H1 (cell line): ENCODE results near the gene DNAH12. TPM values are rescaled to one million over a fixed set of nuclear protein-coding genes. Genes with fewer than 3 reads are reported as not detected.

ENCODE experiments used
- CTCF ChIA-PET: fragments of 300-600 bp; sonication (Branson Sonifier 250); formaldehyde crosslinking; loops from one replicate; lab custom pipeline; 2021; ENCODE audit not compliant: partially characterized antibody; lab: Charles Lee
- POLR2A ChIA-PET: fragments of 300-600 bp; sonication (Branson Sonifier 250); formaldehyde crosslinking; loops from one replicate; lab custom pipeline; 2021; ENCODE audit warnings: inconsistent platforms; ENCODE audit not compliant: partially characterized antibody; lab: Charles Lee
- DNase-seq, 2 experiments: peaks; one replicate each; pipeline versions ENCODE4 v3.0.0 to v3.0.0-alpha.2; 2010 to 2022; ENCODE audit warnings: low spot score in 2 of 2, low read depth in 1 of 2, mixed read lengths in 1 of 2
- FAIRE-seq: peaks from 2 replicates; lab custom pipeline; 2011; peaks lifted over from hg19 to GRCh38; lab: Jason Lieb, UNC
- H2AFZ ChIP-seq: 2 replicates; pipeline ENCODE4 v1.8.1; 2012; ENCODE audit warnings: low read length, inconsistent platforms
- H2AK5ac ChIP-seq: 2 replicates; pipeline ENCODE4 v1.6.1; 2013; ENCODE audit warnings: low read depth, low read length
- H2BK120ac ChIP-seq: replicated peaks from 2 replicates; pipeline ENCODE3; 2013; ENCODE audit warnings: low read depth, low read length, inconsistent platforms
- H2BK12ac ChIP-seq: 2 replicates; pipeline ENCODE4 v1.6.1; 2013; ENCODE audit warnings: low read depth, low read length
- H2BK15ac ChIP-seq: 2 replicates; pipeline ENCODE4 v1.6.1; 2013; ENCODE audit warnings: low read length
- H2BK20ac ChIP-seq: 2 replicates; pipeline ENCODE4 v1.6.1; 2013; ENCODE audit warnings: low read length
- H2BK5ac ChIP-seq: 2 replicates; pipeline ENCODE4 v1.6.1; 2013; ENCODE audit warnings: low read depth, low read length
- H3K14ac ChIP-seq: 2 replicates; pipeline ENCODE4 v1.6.1; 2013; ENCODE audit warnings: inconsistent platforms; ENCODE audit not compliant: insufficient read length
- H3K18ac ChIP-seq: 2 replicates; pipeline ENCODE4 v1.6.1; 2013; ENCODE audit warnings: low read length; ENCODE audit errors: extremely low read depth
- H3K23ac ChIP-seq: 2 replicates; pipeline ENCODE4 v1.6.1; 2013; ENCODE audit warnings: inconsistent platforms; ENCODE audit not compliant: insufficient read length
- H3K23me2 ChIP-seq: 2 replicates; pipeline ENCODE4 v1.6.1; 2013; ENCODE audit warnings: low read depth, low read length
- H3K27ac ChIP-seq: 2 replicates; pipeline ENCODE4 v1.6.1; 2011; ENCODE audit warnings: low read depth, low read length, inconsistent platforms
- H3K27me3 ChIP-seq, 4 experiments: replicated peaks in 1 of 4; 1 replicate in 1 of 4; 2 replicates in 3 of 4; pipeline versions ENCODE4 v1.6.1 to v1.8.1; 2011 to 2013; ENCODE audit warnings: low read length in 3 of 4, mild to moderate bottlenecking in 3 of 4, inconsistent platforms in 2 of 4, mixed read lengths in 2 of 4, moderate library complexity in 1 of 4; ENCODE audit not compliant: control insufficient read depth in 3 of 4, insufficient read depth in 3 of 4; ENCODE audit errors: extremely low read depth in 1 of 4
- H3K36me3 ChIP-seq, 4 experiments: 2 replicates each; pipeline versions ENCODE4 v1.6.1 to v1.8.1; 2011 to 2013; ENCODE audit warnings: mild to moderate bottlenecking in 4 of 4, low read length in 3 of 4, moderate library complexity in 2 of 4, control low read depth in 1 of 4, inconsistent platforms in 1 of 4; ENCODE audit not compliant: insufficient read depth in 4 of 4, control insufficient read depth in 2 of 4
- H3K4ac ChIP-seq: replicated peaks from 2 replicates; pipeline ENCODE3; 2013; ENCODE audit warnings: low read length, low read depth, mixed read lengths, inconsistent platforms; ENCODE audit not compliant: insufficient read length
- H3K4me1 ChIP-seq, 4 experiments: replicated peaks in 1 of 4; 1 replicate in 1 of 4; 2 replicates in 3 of 4; pipeline versions ENCODE4 v1.6.1 to v1.8.1; 2011 to 2013; ENCODE audit warnings: low read length in 3 of 4, inconsistent platforms in 2 of 4, mixed read lengths in 1 of 4; ENCODE audit not compliant: insufficient read depth in 4 of 4, control insufficient read depth in 3 of 4
- H3K4me2 ChIP-seq, 2 experiments: 2 replicates each; pipeline versions ENCODE4 v1.6.1 to v1.8.1; 2011 to 2013; ENCODE audit warnings: low read depth in 2 of 2, low read length in 2 of 2, control low read depth in 1 of 2, inconsistent platforms in 1 of 2, mild to moderate bottlenecking in 1 of 2; ENCODE audit not compliant: insufficient read depth in 1 of 2
- H3K4me3 ChIP-seq, 4 experiments: fragments of 200-600, 300-600 bp in 1 of 4; sonication (generic), shearing (Covaris generic), sonication (Bioruptor Twin) in 1 of 4; 2 replicates each; pipeline versions ENCODE4 v1.5.1 to v1.8.1; 2011 to 2016; ENCODE audit warnings: low read length in 4 of 4, low read depth in 3 of 4, control low read depth in 2 of 4, inconsistent platforms in 2 of 4, mild to moderate bottlenecking in 2 of 4, mixed read lengths in 1 of 4, moderate library complexity in 1 of 4; ENCODE audit not compliant: insufficient read depth in 2 of 4; ENCODE audit errors: extremely low read depth in 1 of 4
- H3K56ac ChIP-seq: replicated peaks from 2 replicates; pipeline ENCODE3; 2013; ENCODE audit warnings: low read depth, mild to moderate bottlenecking, mixed read lengths, low read length, inconsistent platforms; ENCODE audit not compliant: insufficient read length
- H3K79me1 ChIP-seq: 2 replicates; pipeline ENCODE4 v1.6.1; 2013; ENCODE audit warnings: low read depth, low read length, control low read depth
- H3K79me2 ChIP-seq, 2 experiments: 2 replicates each; pipeline versions ENCODE4 v1.6.1 to v1.8.1; 2012 to 2013; ENCODE audit warnings: low read length in 2 of 2, mild to moderate bottlenecking in 2 of 2, inconsistent platforms in 1 of 2; ENCODE audit not compliant: insufficient read depth in 2 of 2, control insufficient read depth in 1 of 2
- H3K9ac ChIP-seq, 4 experiments: replicated peaks in 1 of 4; 1 replicate in 1 of 4; 2 replicates in 3 of 4; pipeline versions ENCODE4 v1.6.1 to v1.8.1; 2011 to 2013; ENCODE audit warnings: low read depth in 3 of 4, low read length in 3 of 4, control low read depth in 2 of 4, mild to moderate bottlenecking in 2 of 4, moderate library complexity in 2 of 4, inconsistent platforms in 1 of 4; ENCODE audit errors: extremely low read depth in 1 of 4
- H3K9me3 ChIP-seq, 2 experiments: 2 replicates each; pipeline versions ENCODE4 v1.6.1 to v1.8.1; 2012 to 2013; ENCODE audit warnings: mild to moderate bottlenecking in 2 of 2, moderate library complexity in 2 of 2, control low read depth in 1 of 2, inconsistent platforms in 1 of 2, low read depth in 1 of 2, low read length in 1 of 2, mixed read lengths in 1 of 2; ENCODE audit not compliant: insufficient read depth in 2 of 2
- H4K20me1 ChIP-seq, 2 experiments: replicated peaks in 1 of 2; 2 replicates each; pipeline versions ENCODE3 to v1.8.1; 2011 to 2013; ENCODE audit warnings: inconsistent platforms in 2 of 2, low read length in 2 of 2, mild to moderate bottlenecking in 1 of 2; ENCODE audit not compliant: insufficient read depth in 2 of 2, control insufficient read depth in 1 of 2
- H4K5ac ChIP-seq: 2 replicates; pipeline ENCODE4 v1.6.1; 2013; ENCODE audit warnings: low read length, low read depth, mixed read lengths, inconsistent platforms; ENCODE audit not compliant: insufficient read length
- H4K8ac ChIP-seq: 2 replicates; pipeline ENCODE4 v1.8.0; 2013; ENCODE audit warnings: mild to moderate bottlenecking, moderate library complexity, low read length, inconsistent platforms; ENCODE audit not compliant: insufficient read depth; ENCODE audit errors: extremely low read depth
- H4K91ac ChIP-seq: replicated peaks from 2 replicates; pipeline ENCODE3; 2013; ENCODE audit warnings: low read length, mixed read lengths, inconsistent platforms; ENCODE audit not compliant: insufficient read length
- EP300 ChIP-seq, 2 experiments: IDR thresholded peaks; 1 replicate in 1 of 2; 2 replicates in 1 of 2; pipeline ENCODE4 v1.6.1; 2011 to 2012; ENCODE audit warnings: low read depth in 2 of 2, low read length in 2 of 2, mild to moderate bottlenecking in 2 of 2, borderline replicate concordance in 1 of 2, inconsistent platforms in 1 of 2, moderate library complexity in 1 of 2
- GTF2F1 ChIP-seq: IDR thresholded peaks from 2 replicates; pipeline ENCODE4 v1.6.1; 2012; ENCODE audit warnings: low read depth, low read length, improper control_type of control experiment, borderline replicate concordance
- JUN ChIP-seq: IDR thresholded peaks from 2 replicates; pipeline ENCODE4 v1.6.1; 2011; ENCODE audit warnings: low read depth, mild to moderate bottlenecking, improper control_type of control experiment, low read length
- KDM1A ChIP-seq: fragments of 200-600, 300-600 bp; sonication (generic); IDR thresholded peaks from 2 replicates; pipeline ENCODE4 v1.7.1; 2016; ENCODE audit warnings: mild to moderate bottlenecking, low read length, borderline replicate concordance
- POLR2AphosphoS5 ChIP-seq: IDR thresholded peaks from 2 replicates; pipeline ENCODE4 v1.6.1; 2011; ENCODE audit warnings: low read depth, low read length
- POU5F1 ChIP-seq: IDR thresholded peaks from 2 replicates; pipeline ENCODE4 v1.6.1; 2011; ENCODE audit warnings: low read depth, mild to moderate bottlenecking, low read length, moderate library complexity
- RAD21 ChIP-seq, 2 experiments: IDR thresholded peaks in 1 of 2; conservative IDR thresholded peaks in 1 of 2; 2 replicates each; pipeline ENCODE4 v1.6.1; 2011; ENCODE audit warnings: low read depth in 2 of 2, low read length in 2 of 2, improper control_type of control experiment in 1 of 2, inconsistent platforms in 1 of 2, mild to moderate bottlenecking in 1 of 2, moderate library complexity in 1 of 2
- SAP30 ChIP-seq: fragments of 300-600 bp; sonication (generic); IDR thresholded peaks from 2 replicates; pipeline ENCODE4 v1.7.1; 2012; ENCODE audit warnings: low read length, moderate library complexity, mild to moderate bottlenecking, inconsistent platforms; ENCODE audit not compliant: insufficient read depth, insufficient replicate concordance
- SP2 ChIP-seq: IDR thresholded peaks from 2 replicates; pipeline ENCODE4 v1.6.1; 2012; ENCODE audit warnings: mild to moderate bottlenecking, low read length, inconsistent platforms
- TBP ChIP-seq: IDR thresholded peaks from 2 replicates; pipeline ENCODE4 v1.6.1; 2011; ENCODE audit warnings: low read depth, low read length, improper control_type of control experiment
- TEAD4 ChIP-seq: IDR thresholded peaks from 2 replicates; pipeline ENCODE4 v1.6.1; 2012; ENCODE audit warnings: low read depth, low read length, inconsistent platforms, mixed read lengths
- YY1 ChIP-seq: IDR thresholded peaks from 2 replicates; pipeline ENCODE4 v1.6.1; 2011; ENCODE audit warnings: low read depth, mild to moderate bottlenecking, low read length
- WGBS, 2 experiments: shearing (Covaris generic) in 1 of 2; methylation state at CpG; one replicate each; pipeline versions ENCODE4 v1.1.6 to v1.1.7; 2013 to 2015; ENCODE audit warnings: low lambda C conversion rate in 2 of 2, mixed read lengths in 2 of 2, inconsistent platforms in 1 of 2, low coverage in 1 of 2, missing lambda C conversion rate in 1 of 2; ENCODE audit not compliant: insufficient replicate concordance in 2 of 2, insufficient coverage in 1 of 2, insufficient read length in 1 of 2; ENCODE audit errors: extremely low coverage in 1 of 2, missing lambda C conversion rate in 1 of 2; 5-methylcytosine and 5-hydroxymethylcytosine counted together
- polyA plus RNA-seq, 7 experiments: library from polyadenylated mRNA; depleted of rRNA in 3 of 7; stranded (reverse) in 5 of 7; unstranded in 2 of 7; fragments of >200 nt in 5 of 7; fragments of 200-250 nt in 2 of 7; gene quantifications; 1 replicate in 5 of 7; 2 replicates in 1 of 7; 4 replicates in 1 of 7; pipeline versions ENCODE4 v1.2.1 to v1.2.3, GENCODE V29; 2011 to 2013; ENCODE audit warnings: missing spikeins in 2 of 7, mixed read lengths in 2 of 7
- total RNA-seq: library from RNA; stranded (reverse); fragmentation: NEBNext Ultra II Directional; extraction: Animal tissue kit (Norgen Biotek cat#: 25700); gene quantifications from 2 replicates; pipeline ENCODE4 v1.2.1, GENCODE V29; 2021

DNAH12 gene
- total and polyA plus RNA-seq, 2 of the 8 experiments (the other 6 are each of a cell fraction or from before 2014, with no cell fraction given), result not detected

- H2BK5ac ChIP-seq, result peak overlapping the region; percentile 53
- H4K91ac ChIP-seq, result no peak overlapping the region
- H3K14ac ChIP-seq, result no peak overlapping the region
- peak overlapping the region; percentile 95 to 100 for H3K4me2 ChIP-seq
- H2BK12ac ChIP-seq, result no peak overlapping the region; the same call in 1 of the 2 replicates
- WGBS, 2 experiments, result 2% methylated on average over 52 of the region's 54 CpGs; no CpG with 5 or more reads in 1 of the 2 experiments
- H3K27me3 ChIP-seq, result no peaks in the 10 kb centered on the region; a peak in 2 of 7 replicates
- no peaks in the 10 kb centered on the region for H3K9me3 ChIP-seq
- H3K9ac ChIP-seq, result peak overlapping the region; percentile 73 to 79 (median 76)
- H2AFZ ChIP-seq, result peak overlapping the region; percentile 99; the same call in 1 of the 2 replicates
- ChIA-PET POLR2A (interaction anchor here (0.6 to 5.7 kb wide), 9 partner anchors 9 to 136 kb away, joined by 3 to 39 read pairs (median 6); partner anchors contain the start of genes ARF4, DENND6A and DNAH12), CTCF (interaction anchor here (0.6 to 1.0 kb wide), 3 partner anchors 22 to 300 kb away, joined by 3 to 5 read pairs (median 3); no protein-coding TSS in a partner anchor)
- H4K8ac ChIP-seq, result peak overlapping the region; percentile 92
- H3K4me1 ChIP-seq, result peaks cover 0 to 4% (median 2%) of the 10 kb centered on the region in 4 experiments; a peak in 5 of 7 replicates
- peak overlapping the region; percentile 30 for H4K5ac ChIP-seq
- peaks cover 0 to 13% of the 10 kb centered on the region in 2 experiments; a peak in 2 of 4 replicates for H3K79me2 ChIP-seq
- H2AK5ac ChIP-seq, result no peak overlapping the region; the same call in 1 of the 2 replicates
- no peak overlapping the region for H2BK15ac ChIP-seq
- H3K23ac ChIP-seq, result no peak overlapping the region
- no peak overlapping the region for H3K27ac ChIP-seq
- DNase-seq (peak in 1 of 2 experiments; percentile 60), FAIRE-seq (no peak)
- H3K4ac ChIP-seq, result no peak overlapping the region
- H3K18ac ChIP-seq, result no peak overlapping the region
- H3K79me1 ChIP-seq, result peaks cover 6% of the 10 kb centered on the region
- peaks cover 0 to 8% (median 0%) of the 10 kb centered on the region in 4 experiments; a peak in 3 of 8 replicates for H3K36me3 ChIP-seq
- H2BK20ac ChIP-seq, result no peak overlapping the region
- H4K20me1 ChIP-seq, result peaks cover 0 to 14% of the 10 kb centered on the region in 2 experiments
- peaks cover 19% of the 10 kb centered on the region for H3K23me2 ChIP-seq
- H2BK120ac ChIP-seq, result no peak overlapping the region
- H3K4me3 ChIP-seq, result peak overlapping the region; percentile 66 to 87 (median 75)
- H3K56ac ChIP-seq, result peak overlapping the region; percentile 89
- TF ChIP-seq JUN (no peak), SAP30 (peak; percentile 1), EP300 (IDR thresholded peaks at IDR 0.05; ENCODE audit: borderline replicate concordance in 1 of 2, low read depth in 2 of 2, low read length in 2 of 2) (no peak), POLR2AphosphoS5 (no peak), TEAD4 (no peak), RAD21 (IDR thresholded peaks at IDR 0.05 in 1 of 2, conservative IDR thresholded peaks at IDR 0.05 in 1 of 2; ENCODE audit: low read depth in 2 of 2, low read length in 2 of 2) (no peak), KDM1A (no peak), POU5F1 (no peak), YY1 (no peak), SP2 (no peak), GTF2F1 (no peak), TBP (no peak)
Measured at GRCh38 chr3:57556459-57557084, 12.4 kb upstream of the DNAH12 start.
